ENCODE measurements around the gene PAM16.
A peak's percentile ranks its signal among the peaks of the same experiment; 100 is the strongest.

The PAM16 gene

GRCh38 chr16:4372578-4373355, 21.6 kb upstream of the PAM16 start:
- peak overlapping the region; percentile 79 for H3K4me3 ChIP-seq (ENCODE audit: low read depth, low read length)

GRCh38 chr16:4372001-4372577, 21.0 kb upstream of the PAM16 start:
- H3K4me3 ChIP-seq (ENCODE audit: low read depth, low read length), result peak overlapping the region; percentile 79
- no peak for DNase-seq (ENCODE audit: low read depth)

More at GRCh38 chr16:4372578-4373355, 21.6 kb upstream of the PAM16 start:
- DNase-seq (ENCODE audit: low read depth), result no peak

- peak within 1 kb of the TSS; percentile 79 for H3K4me3 ChIP-seq (ENCODE audit: low read depth, low read length)
- no peak for DNase-seq (ENCODE audit: low read depth)
Measured at GRCh38 chr16:4371357-4372000, 20.4 kb upstream of the PAM16 start, which contains the start of gene VASN. Gene VASN, plus strand, starts transcription at chr16:4371848. Its CDS starts 9,030 bp downstream, at chr16:4380878.

GRCh38 chr16:4370570-4371356, 19.6 kb upstream of the PAM16 start:
- H3K4me3 ChIP-seq (ENCODE audit: low read depth, low read length), result no peak overlapping the region
- DNase-seq (ENCODE audit: low read depth), result peak; percentile 43

- DNase-seq (ENCODE audit: low read depth), result no peak
- no peak overlapping the region for H3K4me3 ChIP-seq (ENCODE audit: low read depth, low read length)
Measured at GRCh38 chr16:4370151-4370550, 19.0 kb upstream of the PAM16 start.

GRCh38 chr16:4369007-4369733, 18.0 kb upstream of the PAM16 start:
- no peak for DNase-seq (ENCODE audit: low read depth)
- no peak overlapping the region for H3K4me3 ChIP-seq (ENCODE audit: low read depth, low read length)

- no peak for DNase-seq (ENCODE audit: low read depth)
- no peak overlapping the region for H3K4me3 ChIP-seq (ENCODE audit: low read depth, low read length)
Measured at GRCh38 chr16:4367393-4367856, 16.3 kb upstream of the PAM16 start.

GRCh38 chr16:4366016-4366415, 14.9 kb upstream of the PAM16 start:
- no peak overlapping the region for H3K4me3 ChIP-seq (ENCODE audit: low read depth, low read length)
- no peak for DNase-seq (ENCODE audit: low read depth)

GRCh38 chr16:4365615-4366014, 14.5 kb upstream of the PAM16 start:
- H3K4me3 ChIP-seq (ENCODE audit: low read depth, low read length), result no peak overlapping the region
- DNase-seq (ENCODE audit: low read depth), result no peak

- H3K4me3 ChIP-seq (ENCODE audit: low read depth, low read length), result no peak overlapping the region
- DNase-seq (ENCODE audit: low read depth), result no peak
Measured at GRCh38 chr16:4365014-4365406, 13.9 kb upstream of the PAM16 start.

- no peak for DNase-seq (ENCODE audit: low read depth)
Measured at GRCh38 chr16:4364196-4365013, 13.3 kb upstream of the PAM16 start.

GRCh38 chr16:4362476-4363135, 11.5 kb upstream of the PAM16 start:
- H3K4me3 ChIP-seq (ENCODE audit: low read depth, low read length), result no peak overlapping the region
- DNase-seq (ENCODE audit: low read depth), result no peak

More at GRCh38 chr16:4364196-4365013, 13.3 kb upstream of the PAM16 start:
- H3K4me3 ChIP-seq (ENCODE audit: low read depth, low read length), result no peak overlapping the region

- H3K4me3 ChIP-seq (ENCODE audit: low read depth, low read length), result no peak overlapping the region
- DNase-seq (ENCODE audit: low read depth), result no peak
Measured at GRCh38 chr16:4361944-4362311, 10.8 kb upstream of the PAM16 start.

GRCh38 chr16:4361033-4361943, 10.2 kb upstream of the PAM16 start:
- no peak for DNase-seq (ENCODE audit: low read depth)
- H3K4me3 ChIP-seq (ENCODE audit: low read depth, low read length), result no peak overlapping the region

GRCh38 chr16:4360538-4361021, 9.5 kb upstream of the PAM16 start:
- no peak for DNase-seq (ENCODE audit: low read depth)
- no peak overlapping the region for H3K4me3 ChIP-seq (ENCODE audit: low read depth, low read length)

GRCh38 chr16:4359914-4360313, 8.8 kb upstream of the PAM16 start:
- no peak for DNase-seq (ENCODE audit: low read depth)
- no peak overlapping the region for H3K4me3 ChIP-seq (ENCODE audit: low read depth, low read length)

Data from skeletal muscle cell (primary cell).